ENCODE measurements around the gene ADAM8.

The ADAM8 gene

DNA sequence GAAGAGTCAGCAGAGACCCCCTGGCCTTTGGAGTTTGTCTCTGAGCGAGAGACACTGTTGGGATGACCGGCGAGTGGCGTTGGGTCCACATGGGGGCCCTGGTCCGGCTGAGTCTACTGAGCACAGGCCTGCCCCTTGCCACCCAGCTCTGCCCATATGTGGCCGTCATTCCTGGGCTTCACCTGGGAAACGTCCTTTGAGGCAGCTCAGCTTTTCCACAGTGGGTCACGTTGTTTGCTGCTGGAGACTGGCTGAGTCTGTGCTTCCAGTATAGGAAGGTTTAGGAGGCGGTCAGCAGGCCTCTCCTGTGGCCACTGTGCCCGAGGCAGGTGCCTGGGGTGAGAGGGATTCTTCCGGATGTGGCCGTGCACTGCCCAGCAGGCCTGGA lies 17.1 kb downstream of the ADAM8 start:
- no peak overlapping the region for H3K4me3 ChIP-seq (ENCODE audit: low read depth, low read length)
- TF ChIP-seq, protein P1, sequence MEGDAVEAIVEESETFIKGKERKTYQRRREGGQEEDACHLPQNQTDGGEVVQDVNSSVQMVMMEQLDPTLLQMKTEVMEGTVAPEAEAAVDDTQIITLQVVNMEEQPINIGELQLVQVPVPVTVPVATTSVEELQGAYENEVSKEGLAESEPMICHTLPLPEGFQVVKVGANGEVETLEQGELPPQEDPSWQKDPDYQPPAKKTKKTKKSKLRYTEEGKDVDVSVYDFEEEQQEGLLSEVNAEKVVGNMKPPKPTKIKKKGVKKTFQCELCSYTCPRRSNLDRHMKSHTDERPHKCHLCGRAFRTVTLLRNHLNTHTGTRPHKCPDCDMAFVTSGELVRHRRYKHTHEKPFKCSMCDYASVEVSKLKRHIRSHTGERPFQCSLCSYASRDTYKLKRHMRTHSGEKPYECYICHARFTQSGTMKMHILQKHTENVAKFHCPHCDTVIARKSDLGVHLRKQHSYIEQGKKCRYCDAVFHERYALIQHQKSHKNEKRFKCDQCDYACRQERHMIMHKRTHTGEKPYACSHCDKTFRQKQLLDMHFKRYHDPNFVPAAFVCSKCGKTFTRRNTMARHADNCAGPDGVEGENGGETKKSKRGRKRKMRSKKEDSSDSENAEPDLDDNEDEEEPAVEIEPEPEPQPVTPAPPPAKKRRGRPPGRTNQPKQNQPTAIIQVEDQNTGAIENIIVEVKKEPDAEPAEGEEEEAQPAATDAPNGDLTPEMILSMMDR (IDR thresholded peaks at IDR 0.05; ENCODE audit: low read depth, low read length), result no peak

DNA sequence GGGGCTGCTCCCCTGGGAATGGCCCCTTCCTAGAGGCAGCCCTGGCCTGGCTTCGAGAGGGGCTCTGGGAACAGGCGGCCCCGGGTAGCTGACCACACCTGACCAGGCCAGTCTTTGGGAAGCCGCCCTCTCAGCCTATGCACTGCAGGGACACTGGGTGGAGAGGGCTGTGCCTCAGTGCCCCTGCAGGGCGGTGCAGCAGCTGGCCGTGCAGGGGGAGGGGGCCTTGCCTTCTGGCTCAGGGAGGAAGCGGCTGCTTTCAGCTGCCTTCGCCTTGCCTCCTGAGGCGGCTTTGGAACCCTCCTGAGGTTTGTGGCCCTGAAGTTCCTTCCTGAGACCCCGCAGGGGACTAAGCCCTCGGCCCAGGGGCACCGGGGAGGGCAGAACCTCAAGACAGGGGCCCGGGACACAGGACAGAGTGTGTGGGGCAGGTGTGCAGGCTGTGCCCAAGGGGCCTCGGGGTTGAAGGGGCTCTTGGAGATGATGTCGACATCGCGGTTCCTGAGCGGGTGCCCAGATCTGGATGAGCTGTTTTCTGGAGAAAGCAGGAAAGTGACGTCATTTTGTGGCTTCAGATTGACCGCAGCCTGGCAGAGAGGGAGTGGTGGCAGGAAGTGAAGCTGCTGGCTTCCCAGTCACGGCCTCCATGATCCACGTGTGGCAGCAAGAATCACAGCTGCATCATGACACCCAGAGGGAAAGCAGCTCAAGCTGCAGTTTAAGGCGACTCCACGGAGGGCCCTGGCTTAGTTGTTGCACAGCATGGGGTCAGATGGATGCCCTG lies 17.7 kb downstream of the ADAM8 start:
- H3K4me3 ChIP-seq (ENCODE audit: low read depth, low read length), result no peak overlapping the region
- TF ChIP-seq, protein P1 (IDR thresholded peaks at IDR 0.05; ENCODE audit: low read depth, low read length), result no peak

DNA sequence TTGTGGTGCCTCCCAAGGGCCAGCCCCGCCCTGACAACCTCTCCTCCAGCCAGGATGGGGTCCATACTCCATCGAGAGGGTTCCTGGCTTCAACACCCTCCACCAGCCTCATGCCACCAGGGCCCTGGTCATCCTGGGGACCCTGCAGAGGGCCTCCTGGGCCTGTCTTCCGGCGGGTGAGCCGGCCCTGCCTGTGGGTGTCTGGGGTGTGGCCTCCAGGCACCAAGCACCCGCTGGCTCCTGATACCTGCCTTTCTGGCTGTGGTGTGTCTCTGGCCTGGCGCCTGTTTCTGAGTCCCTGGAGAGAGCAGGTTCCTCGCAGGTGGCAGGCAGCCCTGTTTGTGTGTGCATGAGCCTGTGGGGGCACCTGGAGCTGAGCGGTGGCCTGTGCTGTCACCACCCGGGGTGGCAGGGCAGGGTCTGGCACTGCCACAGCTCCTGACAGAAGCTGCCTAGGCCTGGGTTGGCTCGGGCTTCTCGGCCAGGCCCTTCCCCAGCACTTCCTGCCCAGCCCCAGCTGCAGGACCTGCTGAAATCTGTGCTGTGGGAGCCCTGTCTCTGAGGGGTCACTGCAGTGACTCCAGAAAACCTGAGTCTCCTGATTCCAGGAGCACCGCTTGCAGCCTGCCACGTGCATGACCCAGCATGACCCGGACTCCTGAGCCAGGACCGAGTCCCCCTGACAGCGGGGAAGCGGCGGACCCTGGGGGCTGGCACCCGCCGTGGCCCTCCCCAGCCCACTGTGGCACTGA lies 18.4 kb downstream of the ADAM8 start:
- H3K4me3 ChIP-seq (ENCODE audit: low read depth, low read length), result no peak overlapping the region
- TF ChIP-seq, protein P1 (IDR thresholded peaks at IDR 0.05; ENCODE audit: low read depth, low read length), result no peak

DNA sequence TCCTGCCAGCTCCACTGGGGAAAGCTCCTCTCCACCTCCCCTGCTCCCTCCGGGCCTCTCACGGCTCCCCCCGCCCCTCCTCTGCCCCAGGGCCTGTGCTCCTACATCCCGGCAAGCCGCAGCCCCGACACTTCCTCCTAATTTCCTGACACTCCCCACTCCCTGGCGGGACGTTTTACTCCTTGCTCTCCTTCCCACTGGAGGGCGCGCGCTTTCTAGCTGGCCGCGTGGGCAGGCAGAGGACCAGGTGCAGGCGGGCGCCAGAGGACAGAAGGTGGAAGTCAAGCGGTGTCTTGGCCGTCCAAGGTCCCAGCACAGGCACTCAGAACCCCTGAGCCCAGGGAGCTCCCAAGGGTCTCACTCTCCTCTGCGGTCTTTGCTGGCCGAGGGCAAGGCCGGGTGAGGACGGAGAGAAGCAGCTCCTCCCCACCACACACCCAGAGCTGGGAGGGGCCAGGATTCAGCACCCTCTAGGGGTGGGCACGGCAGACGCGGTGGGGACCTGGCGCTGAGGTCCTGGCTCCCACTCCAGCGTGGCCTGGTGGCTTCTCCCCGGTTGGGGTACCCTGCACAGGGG lies 19.1 kb downstream of the ADAM8 start:
- TF ChIP-seq, protein P1 (IDR thresholded peaks at IDR 0.05; ENCODE audit: low read depth, low read length), result no peak
- H3K4me3 ChIP-seq (ENCODE audit: low read depth, low read length), result no peak overlapping the region

DNA sequence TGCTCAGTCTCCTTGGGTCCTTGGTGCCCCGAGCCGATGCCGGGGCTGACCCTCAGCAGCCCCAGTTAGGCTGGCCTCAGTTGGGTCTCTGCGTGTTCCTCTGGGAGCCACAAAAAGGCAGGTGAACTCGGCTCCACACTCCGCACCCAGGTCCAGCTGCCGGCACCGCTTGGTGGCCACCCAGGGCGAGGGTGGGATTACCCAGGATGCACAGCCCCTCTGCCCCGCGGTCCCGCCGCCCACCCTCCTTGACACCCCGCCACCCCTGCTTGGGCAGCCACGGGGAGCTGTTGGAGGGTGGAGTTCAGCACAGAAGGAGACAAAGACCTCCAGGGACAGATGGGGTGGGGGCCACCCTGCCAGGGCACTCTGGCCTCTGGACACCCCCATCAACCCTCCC lies 21.3 kb downstream of the ADAM8 start:
- H3K4me3 ChIP-seq (ENCODE audit: low read depth, low read length), result no peak overlapping the region
- TF ChIP-seq, protein P1 (IDR thresholded peaks at IDR 0.05; ENCODE audit: low read depth, low read length), result no peak

DNA sequence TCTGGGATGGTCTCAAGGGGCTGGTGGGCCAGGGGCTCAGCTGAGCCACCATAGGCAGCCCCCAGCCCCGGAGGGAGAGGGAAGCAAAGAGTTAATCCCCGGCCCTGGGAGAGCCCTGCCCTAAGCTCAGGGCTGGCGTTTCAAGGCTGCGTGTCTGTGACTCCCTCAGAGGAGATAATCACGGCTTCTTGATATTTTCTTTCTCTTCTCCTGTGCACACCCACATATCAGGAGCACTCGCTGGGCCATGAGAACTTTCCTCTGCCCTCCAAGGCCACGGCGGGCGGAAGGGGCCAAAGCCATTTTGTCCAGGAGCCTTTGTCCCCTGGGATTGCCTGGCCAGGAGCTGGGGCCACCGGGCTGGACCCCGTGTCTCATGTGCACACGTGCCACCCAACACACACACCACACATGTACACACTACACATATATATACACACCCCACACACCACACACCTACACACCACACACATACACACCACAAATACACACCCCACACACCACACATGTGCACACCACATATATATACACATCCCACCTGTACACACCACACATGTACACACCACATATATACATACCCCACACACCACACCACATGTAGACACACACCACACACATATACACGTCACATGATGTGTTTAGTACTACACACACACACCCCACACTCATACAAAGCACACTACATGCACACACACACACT lies 22.1 kb downstream of the ADAM8 start:
- no peak overlapping the region for H3K4me3 ChIP-seq (ENCODE audit: low read depth, low read length)

More for the DNA sequence above, 22.1 kb downstream of the ADAM8 start:
- TF ChIP-seq, protein P1 (IDR thresholded peaks at IDR 0.05; ENCODE audit: low read depth, low read length), result no peak
